ENCODE measurements around the gene CEP95. TPM values are rescaled to one million over a fixed set of nuclear protein-coding genes. Genes with fewer than 3 reads are reported as not detected.

The CEP95 gene
- total RNA-seq, 1 experiment from 2014 or later = 67.3 TPM

DNA sequence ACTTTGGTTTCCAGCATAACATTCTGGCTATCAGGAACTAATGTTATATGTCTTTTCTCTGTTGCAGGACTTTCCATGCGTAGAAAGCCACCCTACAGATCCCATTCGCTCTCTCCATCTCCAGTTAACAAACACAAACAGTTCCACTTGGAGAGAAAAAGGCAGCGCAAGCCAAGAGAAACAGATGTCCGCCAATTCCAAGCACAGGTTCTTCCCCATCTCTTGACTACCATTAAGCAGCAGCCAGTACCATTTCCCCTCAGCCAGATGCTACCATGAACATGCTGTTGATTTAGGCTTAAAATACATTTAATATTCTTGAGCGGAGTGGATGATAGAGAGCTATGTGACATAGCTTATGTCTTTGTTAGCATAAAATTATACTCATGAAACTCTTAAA, 22.4 kb downstream of the CEP95 start:
- no peak overlapping the region for H3K14ac ChIP-seq (ENCODE audit: insufficient read depth, low read length)
- no peaks in the 10 kb centered on the region for H3K79me2 ChIP-seq (ENCODE audit: insufficient read depth, low read length)
- Mint-ChIP-seq H3K27me3 (ENCODE audit: low read depth) (no peaks in the 10 kb centered on the region), H3K9me3 (no peaks in the 10 kb centered on the region), H3K27ac (no peak overlapping the region), H3K4me3 (no peak overlapping the region), H3K4me1 (no peaks in the 10 kb centered on the region), H3K36me3 (ENCODE audit: insufficient read depth in 1 of 3, low read depth in 3 of 3) (peaks cover 49 to 92% (median 87%) of the 10 kb centered on the region in 3 experiments)
- no peaks in the 10 kb centered on the region for H3K4me1 ChIP-seq (ENCODE audit: insufficient read depth, low read length)
- no peak for DNase-seq
- no peak overlapping the region for H3T11ph ChIP-seq (ENCODE audit: low read length)
- no peak overlapping the region for H2BK12ac ChIP-seq (ENCODE audit: insufficient read length, low read depth, low read length)
- H2BK120ac ChIP-seq (ENCODE audit: low read depth, low read length, poor library complexity, severe bottlenecking) = no peak overlapping the region
- TF ChIP-seq, protein P1, sequence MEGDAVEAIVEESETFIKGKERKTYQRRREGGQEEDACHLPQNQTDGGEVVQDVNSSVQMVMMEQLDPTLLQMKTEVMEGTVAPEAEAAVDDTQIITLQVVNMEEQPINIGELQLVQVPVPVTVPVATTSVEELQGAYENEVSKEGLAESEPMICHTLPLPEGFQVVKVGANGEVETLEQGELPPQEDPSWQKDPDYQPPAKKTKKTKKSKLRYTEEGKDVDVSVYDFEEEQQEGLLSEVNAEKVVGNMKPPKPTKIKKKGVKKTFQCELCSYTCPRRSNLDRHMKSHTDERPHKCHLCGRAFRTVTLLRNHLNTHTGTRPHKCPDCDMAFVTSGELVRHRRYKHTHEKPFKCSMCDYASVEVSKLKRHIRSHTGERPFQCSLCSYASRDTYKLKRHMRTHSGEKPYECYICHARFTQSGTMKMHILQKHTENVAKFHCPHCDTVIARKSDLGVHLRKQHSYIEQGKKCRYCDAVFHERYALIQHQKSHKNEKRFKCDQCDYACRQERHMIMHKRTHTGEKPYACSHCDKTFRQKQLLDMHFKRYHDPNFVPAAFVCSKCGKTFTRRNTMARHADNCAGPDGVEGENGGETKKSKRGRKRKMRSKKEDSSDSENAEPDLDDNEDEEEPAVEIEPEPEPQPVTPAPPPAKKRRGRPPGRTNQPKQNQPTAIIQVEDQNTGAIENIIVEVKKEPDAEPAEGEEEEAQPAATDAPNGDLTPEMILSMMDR (conservative IDR thresholded peaks at IDR 0.05) = no peak
- H2BK5ac ChIP-seq (ENCODE audit: insufficient read length, low read length) = no peak overlapping the region
- H2AK5ac ChIP-seq (ENCODE audit: insufficient read length, low read length) = no peak overlapping the region
- no peak overlapping the region for H3K18ac ChIP-seq (ENCODE audit: insufficient read length, low read depth, low read length)
- H3K23me2 ChIP-seq (ENCODE audit: insufficient read length, low read depth, low read length, poor library complexity, severe bottlenecking) = no peaks in the 10 kb centered on the region
- H3K79me1 ChIP-seq (ENCODE audit: insufficient read depth, low read depth, low read length, poor library complexity, severe bottlenecking) = no peaks in the 10 kb centered on the region
- H3K56ac ChIP-seq (ENCODE audit: insufficient read length, low read depth, low read length) = no peak overlapping the region
- H3K9ac ChIP-seq (ENCODE audit: extremely low read depth, insufficient read length, low read length) = no peak overlapping the region
- no peak overlapping the region for H3K23ac ChIP-seq (ENCODE audit: insufficient read length, low read depth, low read length)
- H4K8ac ChIP-seq (replicated peaks; ENCODE audit: insufficient read length, low read depth, low read length) = no peak overlapping the region
- no peak overlapping the region for H4K91ac ChIP-seq (ENCODE audit: insufficient read length, low read depth, low read length)
- no peak overlapping the region for H2AFZ ChIP-seq (ENCODE audit: low read length)
- H3K4ac ChIP-seq (ENCODE audit: low read depth, low read length) = no peak overlapping the region
- H3K9me3 ChIP-seq (ENCODE audit: control insufficient read depth, low read depth, low read length) = no peaks in the 10 kb centered on the region
- H2BK15ac ChIP-seq (ENCODE audit: low read depth, low read length) = no peak overlapping the region
- no peak overlapping the region for H4K5ac ChIP-seq (ENCODE audit: insufficient read length, low read depth, low read length)
- no peak overlapping the region for H3K4me2 ChIP-seq (ENCODE audit: insufficient read depth, insufficient read length, low read length)
- no CpG with 5 or more reads among the region's 5 CpGs for WGBS (ENCODE audit: extremely low coverage, insufficient read length, low lambda C conversion rate)
- H3K27me3 ChIP-seq (ENCODE audit: insufficient read depth, low read length) = no peaks in the 10 kb centered on the region
- H4K20me1 ChIP-seq (ENCODE audit: control insufficient read depth, insufficient read depth, insufficient read length) = no peaks in the 10 kb centered on the region
- no peak overlapping the region for H2BK20ac ChIP-seq (ENCODE audit: low read depth, low read length, poor library complexity, severe bottlenecking)
- no peak overlapping the region for H3K27ac ChIP-seq (ENCODE audit: insufficient read length, low read depth, low read length)

Data from H9 (cell line).